Dedifferentiated amniotic fluid mesenchymal stem cell (primary cell): ENCODE results near the gene CHPT1.

Source experiments
- DNase-seq: peaks from one replicate; pipeline ENCODE4 v3.0.0-alpha.2; 2016; ENCODE audit errors: extremely low spot score

The CHPT1 gene

DNA sequence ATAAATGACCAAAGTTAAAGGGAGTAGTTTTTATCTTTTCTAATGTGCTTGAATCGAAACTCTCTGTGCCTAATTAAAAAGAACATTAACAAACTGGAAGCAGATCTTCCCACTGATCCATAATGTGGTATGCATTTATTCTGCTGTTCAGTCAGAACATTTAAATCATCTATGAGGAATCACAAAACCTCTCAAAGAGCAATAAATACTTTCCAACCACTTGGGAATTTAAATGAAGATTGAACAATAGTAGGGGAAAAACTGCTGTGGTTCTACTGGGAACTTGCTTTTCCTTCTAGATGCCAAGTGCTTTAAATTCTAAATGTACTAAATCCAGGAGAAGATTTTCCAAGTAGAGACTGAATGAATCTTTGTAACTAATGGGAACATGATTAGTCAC is 12.3 kb upstream of the CHPT1 start:
- DNase-seq, result no peak

DNA sequence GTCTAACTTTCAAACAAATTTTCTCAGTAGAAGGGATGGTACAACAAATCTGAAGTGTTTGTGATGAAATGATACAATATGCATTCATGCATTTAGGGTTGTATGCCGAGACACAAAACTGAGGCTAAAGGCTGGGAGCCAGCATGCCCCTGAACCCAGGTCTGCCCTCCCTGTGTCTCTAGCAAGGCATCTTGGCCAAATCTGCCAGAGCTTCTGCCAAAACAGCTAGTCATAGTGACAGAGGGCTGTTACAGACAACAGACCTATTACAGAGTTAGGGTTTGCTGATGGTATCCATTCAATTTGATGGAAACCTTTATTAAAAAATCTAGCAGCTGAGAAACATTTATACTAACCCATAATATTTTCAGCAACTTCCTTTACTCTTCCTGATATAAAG is 11.3 kb upstream of the CHPT1 start:
- DNase-seq, result no peak

DNA sequence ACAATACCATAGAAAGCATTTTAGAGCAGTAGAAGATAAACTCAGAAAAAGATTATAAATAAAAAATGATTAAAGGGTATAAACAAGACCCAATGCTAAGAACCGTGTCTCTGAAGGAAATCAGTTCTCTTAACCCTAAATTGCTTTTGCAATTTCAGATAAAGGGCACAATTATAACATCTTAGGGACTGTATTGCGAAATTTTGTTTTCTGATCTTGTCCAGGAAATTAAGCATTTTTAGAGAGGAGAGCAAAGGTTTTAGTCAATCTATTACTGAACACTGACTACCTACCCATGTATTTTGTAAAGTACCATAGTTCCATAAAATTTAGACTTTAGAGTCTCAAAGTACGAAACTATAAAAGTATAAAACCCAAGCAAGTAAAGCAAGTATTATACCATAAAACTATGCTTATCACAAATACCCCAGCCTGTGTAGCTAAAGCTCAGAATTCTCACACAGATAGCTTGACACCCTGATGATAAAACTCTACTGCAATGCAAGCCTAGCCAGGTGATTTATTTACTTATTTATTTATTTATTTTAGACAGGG is 6.8 kb upstream of the CHPT1 start:
- no peak for DNase-seq

DNA sequence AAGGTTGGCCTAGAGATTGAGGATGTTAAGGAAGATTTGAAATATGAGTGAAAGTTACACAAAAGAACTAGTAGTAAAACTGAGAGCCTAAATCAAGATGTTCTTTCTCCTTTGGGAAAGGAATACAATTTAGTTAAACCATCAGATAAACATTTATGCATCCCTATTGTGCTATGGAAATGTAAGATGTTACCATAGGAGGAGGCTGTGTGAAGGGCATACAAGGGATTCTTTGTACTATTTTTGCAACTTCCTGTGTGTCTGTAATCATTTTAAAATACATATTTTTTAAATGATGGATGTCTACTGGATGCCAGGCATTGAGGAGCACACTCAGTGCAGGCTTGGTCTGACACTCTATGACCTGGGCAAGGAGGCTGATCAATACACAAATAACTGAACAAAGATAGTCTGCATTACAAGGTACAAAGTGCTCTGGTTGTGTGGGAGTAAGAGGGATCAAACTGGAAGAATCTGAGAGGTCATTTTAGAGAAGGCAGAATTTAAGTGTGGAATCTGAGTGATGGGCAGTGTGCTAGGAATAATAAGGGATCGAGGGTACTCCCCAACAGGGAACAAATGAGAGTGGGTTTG is 5.8 kb upstream of the CHPT1 start:
- no peak for DNase-seq

DNA sequence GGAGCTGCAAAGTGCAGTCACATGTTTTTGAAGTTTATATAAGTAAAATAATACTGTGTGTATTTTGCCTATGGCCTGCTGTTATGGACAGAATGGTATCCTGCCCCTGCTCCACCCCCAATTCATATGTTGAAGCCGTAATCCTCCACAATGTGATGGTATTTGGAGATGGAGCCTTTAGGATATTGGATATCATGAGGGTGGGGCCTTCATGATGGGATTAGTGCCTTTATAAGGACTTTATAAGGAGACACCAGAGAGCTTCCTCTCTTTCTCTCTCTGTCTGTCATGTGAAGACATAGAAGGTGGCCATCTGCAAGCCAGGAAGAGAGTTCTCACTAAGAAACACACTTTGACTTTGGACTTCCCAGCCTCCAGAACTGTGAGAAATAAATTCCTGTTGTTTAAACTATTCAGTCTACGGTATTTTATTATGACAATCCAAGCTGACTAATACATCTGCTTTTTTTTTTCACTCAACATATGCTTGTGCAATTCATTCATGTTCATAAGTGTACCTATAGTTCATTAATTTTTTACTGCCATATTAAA is 3.1 kb upstream of the CHPT1 start:
- DNase-seq, result no peak

DNA sequence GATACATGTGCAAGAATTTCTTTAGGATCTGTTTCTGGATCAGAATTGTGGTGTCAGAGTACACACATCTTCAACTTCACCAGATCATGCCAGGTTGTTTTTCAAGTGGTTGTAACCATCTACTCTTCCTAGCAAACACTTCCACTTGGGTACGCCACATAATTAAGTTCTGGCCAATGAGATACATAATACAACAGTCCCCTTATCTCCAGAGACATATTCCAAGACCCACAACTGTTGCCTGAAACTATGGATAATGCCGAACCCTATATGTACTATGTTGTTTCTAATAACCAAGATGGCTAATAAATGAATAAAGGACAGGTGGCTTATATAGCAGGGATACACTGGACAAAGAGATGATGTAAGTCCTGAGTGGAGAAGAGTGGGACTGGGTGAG is 2.5 kb upstream of the CHPT1 start:
- no peak for DNase-seq

DNA sequence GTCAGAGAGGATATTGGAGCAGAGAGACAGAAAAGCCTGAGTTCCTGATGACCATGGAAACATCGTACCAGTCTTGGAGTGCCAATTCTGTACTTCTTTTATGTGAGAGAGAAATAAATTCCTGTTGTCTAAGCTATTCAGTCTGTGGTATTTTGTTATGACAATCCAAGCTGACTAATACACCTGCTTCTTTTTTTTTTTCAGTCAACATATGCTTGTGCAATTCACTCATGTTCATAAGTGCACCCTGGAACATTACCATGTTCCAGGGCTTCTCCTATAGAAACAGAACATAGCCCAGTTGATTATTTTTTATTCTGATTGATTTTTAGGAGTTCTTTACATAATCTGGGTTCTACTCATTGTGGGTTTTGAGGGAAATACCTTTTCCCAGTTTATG is 1.7 kb upstream of the CHPT1 start:
- DNase-seq, result no peak

DNA sequence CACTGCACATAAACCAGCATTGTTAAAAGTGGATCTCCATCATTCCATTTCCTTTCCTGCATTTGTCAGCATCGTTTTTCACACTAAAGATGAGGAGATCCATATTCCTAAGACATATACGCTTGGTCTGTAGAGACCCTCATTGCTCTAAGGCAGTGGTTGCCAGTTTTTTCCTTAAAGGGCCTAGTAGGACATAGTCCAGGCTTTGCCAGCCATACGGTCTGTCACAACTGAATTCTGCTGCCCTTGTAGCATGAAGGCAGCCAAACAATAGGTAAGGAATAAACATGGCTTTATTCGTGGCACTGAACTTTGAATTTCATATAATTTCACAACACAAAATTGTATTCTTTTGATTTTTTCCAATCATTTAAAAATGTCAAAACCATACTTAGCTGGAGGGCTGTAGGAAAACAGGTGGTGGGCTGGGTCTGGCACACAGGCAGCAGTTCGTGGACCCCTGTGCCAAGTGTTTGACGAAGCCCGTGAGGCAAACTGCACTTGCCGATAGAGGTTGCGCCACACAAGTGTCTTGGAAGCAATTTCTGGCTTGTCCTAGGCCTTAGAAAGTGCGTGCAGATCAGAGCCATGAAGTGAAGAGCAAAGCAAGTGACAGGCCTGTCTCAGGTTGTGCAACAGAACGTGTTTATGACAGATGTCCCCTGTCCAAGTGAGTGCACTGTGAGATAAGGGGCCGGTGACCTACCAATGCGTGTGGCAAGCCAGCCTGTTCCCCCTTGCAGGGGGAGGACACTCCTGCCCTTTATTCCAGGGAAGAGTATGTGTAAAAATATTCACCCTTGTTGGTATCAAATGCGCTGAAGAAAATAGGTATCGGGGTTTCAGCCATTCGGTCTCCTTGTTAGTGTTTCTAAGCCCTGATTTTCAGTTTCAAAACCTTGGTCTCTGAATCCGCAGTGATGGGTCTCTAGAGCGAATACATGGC is 916 bp upstream of the CHPT1 start:
- no peak for DNase-seq

DNA sequence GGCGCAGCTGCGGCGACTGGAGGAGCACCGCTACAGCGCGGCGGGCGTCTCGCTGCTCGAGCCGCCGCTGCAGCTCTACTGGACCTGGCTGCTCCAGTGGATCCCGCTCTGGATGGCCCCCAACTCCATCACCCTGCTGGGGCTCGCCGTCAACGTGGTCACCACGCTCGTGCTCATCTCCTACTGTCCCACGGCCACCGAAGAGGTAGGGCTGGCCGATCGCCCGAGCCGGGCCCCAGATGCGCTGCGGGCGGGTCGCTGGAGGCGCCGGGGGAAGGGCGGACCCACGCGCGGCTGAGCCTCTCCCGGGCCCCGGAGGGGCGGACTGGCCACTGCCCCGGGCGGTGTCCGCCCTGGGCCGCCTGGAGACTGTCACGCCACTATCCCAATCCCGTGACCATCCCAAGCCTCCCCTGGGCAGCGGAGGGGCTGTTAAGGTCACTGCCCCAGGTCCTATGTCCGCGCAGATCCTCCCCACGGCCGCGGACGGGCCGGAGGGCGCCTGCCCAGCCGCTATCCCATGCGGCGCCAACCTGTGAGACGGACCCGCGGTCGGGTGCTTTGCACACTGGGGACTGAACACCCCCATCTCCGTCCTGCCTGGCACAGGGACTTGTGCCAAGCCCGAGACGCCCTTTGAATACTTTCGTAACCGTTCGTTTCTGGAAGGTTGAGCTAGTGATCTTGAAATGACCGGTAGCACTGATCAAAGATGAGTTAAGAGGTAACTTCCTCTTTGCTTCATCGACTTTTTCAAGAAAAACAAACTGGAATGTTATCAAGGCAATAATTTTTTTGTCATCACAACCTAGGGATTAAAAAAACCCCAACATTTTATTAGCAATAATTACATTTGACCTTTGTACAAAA is 725 bp downstream of the CHPT1 start:
- DNase-seq, result no peak

DNA sequence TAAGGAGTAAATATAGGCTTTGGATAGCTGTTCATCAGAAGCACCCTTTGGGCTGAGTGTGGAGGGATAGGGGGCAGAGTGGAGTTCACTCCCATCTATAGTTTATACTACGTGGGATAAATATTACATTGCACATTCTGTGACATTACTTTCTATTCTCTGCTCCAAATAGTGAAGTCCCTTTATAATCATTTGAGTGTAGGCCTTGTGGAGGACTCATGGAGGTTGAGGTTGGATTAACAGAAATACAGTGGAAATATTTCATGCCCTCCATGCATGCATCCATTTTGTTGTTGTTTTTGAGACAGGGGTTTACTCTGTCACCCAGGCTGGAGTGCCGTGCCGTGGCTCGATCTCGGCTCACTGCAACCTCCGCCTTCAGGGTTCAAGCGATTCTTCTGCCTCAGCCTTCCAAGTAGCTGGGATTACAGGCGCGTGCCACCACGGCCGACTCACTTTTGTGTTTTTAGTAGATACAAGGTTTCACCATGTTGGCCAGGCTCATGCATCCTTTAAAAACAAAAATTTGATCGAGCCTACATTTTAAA is 1.4 kb downstream of the CHPT1 start:
- no peak for DNase-seq

DNA sequence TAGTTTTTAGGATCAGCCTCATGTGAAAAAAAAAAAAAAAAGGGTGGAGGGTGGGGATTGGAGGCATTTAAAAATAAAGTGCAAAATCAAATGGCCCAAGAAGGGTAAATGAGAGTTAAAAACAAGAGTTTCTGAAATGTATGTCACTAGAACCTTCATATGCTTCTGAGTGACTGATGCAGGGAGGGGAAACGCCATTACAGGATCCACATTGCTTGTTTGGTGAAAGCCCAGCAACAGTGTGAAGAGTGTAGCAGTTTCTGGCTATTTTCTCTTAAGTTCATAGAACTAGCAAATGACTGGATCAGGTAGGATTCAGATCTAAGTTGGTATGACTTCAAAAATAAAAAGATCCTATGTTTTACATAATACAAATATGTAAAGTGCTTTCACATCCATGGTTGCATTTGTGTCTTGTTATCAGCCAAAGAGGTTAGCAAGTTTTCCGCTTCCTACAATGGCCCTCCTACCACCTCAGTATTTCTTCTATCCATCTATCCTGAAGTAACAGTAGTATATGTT is 2.9 kb downstream of the CHPT1 start:
- no peak for DNase-seq

DNA sequence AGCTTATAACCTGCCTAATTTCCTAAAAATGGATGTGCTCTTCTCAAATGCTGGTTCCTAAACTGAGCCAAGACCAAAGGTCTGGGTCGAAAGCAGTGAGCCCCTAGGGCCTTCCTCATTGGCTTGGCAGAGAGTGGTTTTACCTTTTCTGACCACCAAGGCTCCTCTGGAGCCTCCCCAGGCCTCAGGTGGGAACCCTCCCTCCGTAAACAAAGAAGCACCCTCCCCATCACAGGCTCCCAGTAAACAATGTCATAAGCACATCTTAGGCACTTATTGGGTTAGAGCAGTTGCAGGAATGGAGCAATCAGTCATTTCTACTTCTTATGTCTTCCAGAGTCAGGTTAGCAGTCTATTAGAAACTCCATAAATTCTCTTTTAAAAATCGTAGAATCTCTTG is 6.0 kb downstream of the CHPT1 start:
- no peak for DNase-seq

DNA sequence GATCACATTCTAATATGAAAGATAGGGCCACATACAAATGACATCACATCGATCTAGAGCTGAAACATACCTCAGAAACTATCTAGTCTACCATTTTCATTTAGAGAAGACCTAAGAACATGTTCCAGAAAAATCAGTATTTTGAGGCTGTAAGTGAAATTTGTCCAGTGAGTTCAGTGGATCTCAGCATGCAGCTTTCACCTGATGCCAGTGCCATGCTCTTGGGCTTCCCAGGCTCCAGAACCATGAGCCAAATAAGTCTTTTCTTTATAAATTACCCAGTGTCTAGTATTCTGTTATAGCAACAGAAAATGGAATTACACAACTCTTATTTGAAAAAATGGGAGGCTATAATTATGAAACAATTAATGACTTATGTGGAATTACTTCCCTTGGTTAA is 9.0 kb downstream of the CHPT1 start:
- no peak for DNase-seq

DNA sequence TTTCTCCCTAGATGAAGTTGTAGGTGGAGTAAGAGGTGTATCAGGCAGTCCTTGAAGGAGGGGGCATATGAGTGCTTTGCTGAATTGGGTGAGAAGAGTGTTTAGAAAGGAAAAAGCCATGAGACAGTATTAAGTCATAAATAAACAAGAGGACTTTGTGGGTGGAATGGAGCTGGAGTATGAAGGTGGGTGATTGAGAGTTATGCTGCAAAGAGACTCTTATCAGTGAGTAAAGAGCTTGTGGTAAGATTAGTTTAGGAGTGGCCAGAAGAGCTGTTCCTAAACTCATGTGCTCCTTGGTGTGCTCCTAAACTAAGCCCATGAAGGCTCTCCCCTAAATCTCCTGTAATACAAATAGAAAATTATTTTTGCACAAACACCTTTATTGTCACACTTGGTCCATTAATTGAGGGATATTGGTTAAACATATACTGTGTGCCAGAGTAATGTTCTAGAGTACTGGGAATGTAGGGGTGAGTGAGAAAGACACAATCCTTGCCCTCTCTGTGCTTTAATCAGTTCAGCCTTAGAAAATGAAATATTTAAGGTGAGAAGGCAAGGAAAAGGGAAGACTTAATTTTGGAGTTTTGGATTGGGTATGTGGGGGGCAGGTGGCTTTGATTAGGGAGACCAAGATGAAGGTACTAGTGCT is 9.8 kb downstream of the CHPT1 start:
- no peak for DNase-seq

DNA sequence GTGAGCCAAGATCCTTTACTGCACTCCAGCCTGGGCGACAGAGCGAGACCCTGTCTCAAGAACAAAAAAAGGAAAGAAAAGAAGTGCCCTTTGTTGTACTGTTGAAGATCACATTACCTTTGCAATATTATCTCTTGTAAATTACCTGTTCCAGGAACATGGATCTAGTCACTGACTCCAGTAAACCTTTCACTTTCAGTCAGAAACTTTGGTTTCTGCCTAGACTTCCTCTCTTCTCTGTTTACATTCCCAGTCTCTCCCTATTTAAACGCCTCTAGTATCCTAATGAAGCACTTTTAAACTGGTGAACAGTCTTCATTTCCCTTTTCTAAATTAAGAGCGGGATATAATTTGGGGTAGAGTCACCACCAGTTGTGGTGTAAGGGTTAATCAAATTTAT is 12.8 kb downstream of the CHPT1 start:
- no peak for DNase-seq

DNA sequence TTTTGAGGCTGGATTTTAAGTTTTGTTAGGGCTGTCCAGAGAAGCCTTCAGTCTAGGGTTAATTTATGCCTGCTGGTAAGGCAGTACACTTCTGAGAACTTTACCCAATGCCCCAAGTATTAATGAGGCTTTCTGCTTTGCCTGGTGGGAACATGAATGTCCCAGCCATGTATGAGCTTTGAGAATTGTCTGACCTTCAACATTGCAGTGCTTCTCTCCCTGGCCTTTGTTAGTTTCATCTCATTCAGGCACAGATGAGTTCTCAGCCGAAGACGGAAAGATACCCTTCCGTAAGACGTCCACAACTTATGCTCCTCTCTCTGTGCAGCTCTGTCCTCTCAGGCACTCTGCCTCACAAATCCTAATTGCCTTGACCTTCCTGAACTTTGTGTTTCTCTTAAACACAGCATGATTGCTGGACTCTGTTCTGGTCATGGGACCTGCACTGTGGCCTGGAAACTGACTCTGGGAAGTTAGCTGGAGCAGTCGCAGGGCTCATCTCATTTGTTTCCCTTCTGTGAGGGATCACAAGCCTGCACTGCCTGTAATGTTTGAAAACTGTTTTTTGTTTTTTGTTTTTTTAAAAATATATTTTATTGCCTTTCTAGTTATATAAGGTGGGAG is 15.7 kb downstream of the CHPT1 start:
- no peak for DNase-seq

DNA sequence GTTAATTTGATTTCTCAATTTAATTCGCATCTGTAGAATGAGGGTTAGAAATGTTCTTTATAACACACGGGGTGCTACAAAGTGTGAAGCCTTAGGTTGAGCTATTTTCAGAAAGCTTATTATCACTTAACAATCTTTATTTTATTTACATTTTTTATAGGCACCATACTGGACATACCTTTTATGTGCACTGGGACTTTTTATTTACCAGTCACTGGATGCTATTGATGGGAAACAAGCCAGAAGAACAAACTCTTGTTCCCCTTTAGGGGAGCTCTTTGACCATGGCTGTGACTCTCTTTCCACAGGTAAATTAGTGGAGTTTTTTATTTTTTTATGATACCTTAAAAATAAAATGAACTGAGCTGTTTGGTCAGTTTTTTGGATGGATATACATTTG is 16.5 kb downstream of the CHPT1 start:
- no peak for DNase-seq

DNA sequence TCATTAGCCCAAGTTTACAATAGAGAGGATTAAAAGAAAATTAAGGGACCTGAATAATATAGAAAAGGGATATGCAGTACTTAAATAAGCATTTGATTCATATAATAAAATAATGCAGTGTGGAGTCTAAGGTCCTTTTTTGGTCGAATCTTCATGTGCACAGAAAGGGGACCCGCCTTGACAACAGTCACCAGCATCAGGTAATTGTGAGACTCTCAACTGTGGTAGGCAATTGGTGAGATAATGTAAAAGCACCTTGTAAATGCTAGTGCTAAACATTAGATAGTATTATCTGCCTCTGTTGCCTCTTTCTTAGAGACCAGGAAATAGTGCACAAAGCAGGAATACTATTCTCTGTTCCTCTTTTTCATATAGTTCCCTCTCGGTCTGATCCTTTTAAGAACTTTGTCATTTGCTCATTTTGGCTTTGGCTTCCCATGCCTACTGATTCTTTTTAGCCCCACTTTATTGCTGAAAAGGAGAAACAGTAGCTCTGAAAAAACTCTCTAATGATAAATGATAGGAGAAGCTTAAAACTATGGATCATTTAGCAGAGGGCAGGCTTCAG is 17.5 kb downstream of the CHPT1 start:
- no peak for DNase-seq

DNA sequence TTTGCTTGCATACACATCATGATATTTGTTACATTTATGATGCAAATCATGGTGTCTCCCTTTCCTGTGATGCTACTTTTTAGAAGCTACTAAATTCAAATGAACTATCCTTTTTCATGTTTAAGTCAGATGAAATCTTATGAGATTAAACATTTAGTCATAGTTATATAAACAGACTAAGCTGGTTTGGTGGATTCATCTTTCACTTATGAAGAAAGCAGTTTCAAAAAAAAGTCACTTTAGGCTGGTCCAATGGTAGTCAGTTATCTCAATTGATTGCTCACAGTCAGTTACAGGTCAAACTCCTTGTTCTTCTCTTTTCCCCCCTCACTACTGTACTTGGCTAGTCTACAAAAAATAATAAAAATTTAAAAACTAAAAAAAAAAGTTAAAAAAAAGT is 22.1 kb downstream of the CHPT1 start:
- peak; percentile 16 for DNase-seq

DNA sequence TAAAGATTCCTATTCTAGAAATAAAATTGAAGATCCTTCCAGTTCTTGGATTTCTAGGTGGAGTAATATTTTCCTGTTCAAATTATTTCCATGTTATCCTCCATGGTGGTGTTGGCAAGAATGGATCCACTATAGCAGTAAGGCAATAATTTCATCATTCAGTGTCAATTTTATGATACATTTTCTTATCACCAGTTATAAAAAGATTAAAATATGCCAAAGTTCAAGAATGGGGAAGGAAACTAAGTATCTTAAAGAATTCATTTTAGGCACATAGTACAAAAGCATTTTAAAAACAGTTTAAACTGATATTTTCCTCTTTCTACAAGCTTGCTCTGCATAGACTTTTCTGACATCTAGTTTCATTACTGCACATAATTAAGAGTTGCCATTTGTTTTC is 22.7 kb downstream of the CHPT1 start:
- no peak for DNase-seq
